NCI-H345 (cell line): ENCODE measurements around the gene PPM1N.
A peak's percentile ranks its signal among the peaks of the same experiment; 100 is the strongest.

Experiments
- DNase-seq: peaks from one replicate; lab custom pipeline; 2025; lab: John Stamatoyannopoulos, UW

The PPM1N gene

GRCh38 chr19:45492627-45493470, 5.4 kb upstream of the PPM1N start:
- no peak for DNase-seq

GRCh38 chr19:45494261-45494916, 3.9 kb upstream of the PPM1N start:
- DNase-seq = no peak

GRCh38 chr19:45495178-45495577, 3.1 kb upstream of the PPM1N start:
- DNase-seq = no peak

GRCh38 chr19:45496349-45496953, 1.8 kb upstream of the PPM1N start:
- no peak for DNase-seq

- no peak for DNase-seq
Observed at GRCh38 chr19:45497791-45498190, 452 bp upstream of the PPM1N start.

- peak; percentile 57 for DNase-seq
Observed at GRCh38 chr19:45499196-45500180, 1.2 kb downstream of the PPM1N start.

- no peak for DNase-seq
Observed at GRCh38 chr19:45500918-45501729, 2.9 kb downstream of the PPM1N start.

- no peak for DNase-seq
Observed at GRCh38 chr19:45501730-45502014, 3.4 kb downstream of the PPM1N start.

GRCh38 chr19:45502111-45502510, 3.9 kb downstream of the PPM1N start:
- no peak for DNase-seq

GRCh38 chr19:45503909-45504308, 5.7 kb downstream of the PPM1N start:
- DNase-seq = no peak

- DNase-seq = no peak
Observed at GRCh38 chr19:45505151-45505995, 7.1 kb downstream of the PPM1N start.

GRCh38 chr19:45505996-45506245, 7.7 kb downstream of the PPM1N start:
- no peak for DNase-seq

GRCh38 chr19:45506246-45506988, 8.2 kb downstream of the PPM1N start:
- peak; percentile 89 for DNase-seq

- peak; percentile 83 for DNase-seq
Observed at GRCh38 chr19:45506989-45507871, 9.0 kb downstream of the PPM1N start, which contains the start of gene VASP. Gene VASP (plus strand): TSS chr19:45507479. CDS start chr19:45507772, 293 bp downstream.

- no peak for DNase-seq
Observed at GRCh38 chr19:45507872-45508416, 9.7 kb downstream of the PPM1N start.

- peak; percentile 60 for DNase-seq
Observed at GRCh38 chr19:45508417-45508860, 10.2 kb downstream of the PPM1N start.

GRCh38 chr19:45508861-45509691, 10.8 kb downstream of the PPM1N start:
- DNase-seq = no peak

- DNase-seq = no peak
Observed at GRCh38 chr19:45509692-45510015, 11.4 kb downstream of the PPM1N start.
